Stimulated activated CD4-positive, alpha-beta T cell treated with anti-CD3 and anti-CD28 coated beads, TNF-alpha, amount 100 ng/mL, for 4 hours (primary cell): ENCODE results near the gene FFAR1.

ENCODE experiments used
- DNase-seq, 3 experiments: peaks; one replicate each; pipeline ENCODE4 v3.0.0-alpha.2; 2020; ENCODE audit warnings: low read depth in 3 of 3

FFAR1 gene

GRCh38 chr19:35347171-35347929, at the start of gene FFAR1:
Gene FFAR1 (plus strand): TSS chr19:35347902. CDS start chr19:35351552, 3,650 bp downstream.
- no peak for DNase-seq

- no peak for DNase-seq
These were observed 49.8 kb upstream of the FFAR1 start for GRCh38 chr19:35297922-35298321.

- DNase-seq = no peak
These were observed 49.1 kb upstream of the FFAR1 start for GRCh38 chr19:35298561-35298972.

GRCh38 chr19:35299523-35300338, 48.0 kb upstream of the FFAR1 start:
- no peak for DNase-seq

GRCh38 chr19:35300339-35300649, 47.4 kb upstream of the FFAR1 start:
- DNase-seq = no peak

GRCh38 chr19:35301961-35302360, 45.7 kb upstream of the FFAR1 start:
- no peak for DNase-seq

GRCh38 chr19:35302446-35302845, 45.3 kb upstream of the FFAR1 start:
- DNase-seq = no peak

GRCh38 chr19:35303357-35303915, 44.3 kb upstream of the FFAR1 start:
- no peak for DNase-seq

- no peak for DNase-seq
These were observed 43.7 kb upstream of the FFAR1 start for GRCh38 chr19:35304036-35304435.

GRCh38 chr19:35305181-35305580, 42.5 kb upstream of the FFAR1 start:
- no peak for DNase-seq

GRCh38 chr19:35306473-35307246, 41.0 kb upstream of the FFAR1 start:
- DNase-seq = no peak

- DNase-seq = no peak
These were observed 39.8 kb upstream of the FFAR1 start for GRCh38 chr19:35307931-35308330.

GRCh38 chr19:35308910-35309309, 38.8 kb upstream of the FFAR1 start:
- no peak for DNase-seq

- no peak for DNase-seq
These were observed 38.0 kb upstream of the FFAR1 start for GRCh38 chr19:35309481-35310279.

GRCh38 chr19:35310331-35310730, 37.4 kb upstream of the FFAR1 start:
- DNase-seq = no peak

GRCh38 chr19:35310811-35311465, 36.8 kb upstream of the FFAR1 start:
- no peak for DNase-seq

- no peak for DNase-seq
These were observed 35.6 kb upstream of the FFAR1 start for GRCh38 chr19:35311901-35312665.

GRCh38 chr19:35313587-35313986, 34.1 kb upstream of the FFAR1 start:
- no peak for DNase-seq

- DNase-seq = no peak
These were observed 33.7 kb upstream of the FFAR1 start for GRCh38 chr19:35314031-35314430.

GRCh38 chr19:35314858-35315470, 32.7 kb upstream of the FFAR1 start:
- no peak for DNase-seq
